ENCODE measurements around the gene WIPF2. TPM values are rescaled to one million over a fixed set of nuclear protein-coding genes. Genes with fewer than 3 reads are reported as not detected.

Gene WIPF2
- total and polyA plus RNA-seq, 2 experiments from 2014 or later, result 9.2 TPM

GRCh38 chr17:40188694-40189093 is 30.4 kb upstream of the WIPF2 start:
- peaks cover 11% of the 10 kb centered on the region for H3K4me1 ChIP-seq (ENCODE audit: insufficient read depth)
- H3K9me2 ChIP-seq (ENCODE audit: insufficient read depth), result no peaks in the 10 kb centered on the region
- Mint-ChIP-seq H3K27ac (no peak overlapping the region), H3K27me3 (ENCODE audit: insufficient read depth, low read depth, poor library complexity) (no peaks in the 10 kb centered on the region), H3K4me1 (peaks cover 21% of the 10 kb centered on the region), H3K36me3 (ENCODE audit: low read depth) (peaks cover 15% of the 10 kb centered on the region), H3K4me3 (no peak overlapping the region), H3K9me3 (no peaks in the 10 kb centered on the region)
- no peaks in the 10 kb centered on the region for H3K36me3 ChIP-seq (ENCODE audit: insufficient read depth)
- ATAC-seq, result no peak
- H3K4me2 ChIP-seq, result no peak overlapping the region
- no peak overlapping the region for H2AFZ ChIP-seq
- peaks cover 5% of the 10 kb centered on the region; the same call in 1 of the 2 replicates for H3K27me3 ChIP-seq (ENCODE audit: insufficient read depth)
- peaks cover 11% of the 10 kb centered on the region; the same call in 1 of the 2 replicates for H3F3A ChIP-seq (replicated peaks; ENCODE audit: low read depth)
- no peak overlapping the region for H3K27ac ChIP-seq (ENCODE audit: low read depth)
- no peak overlapping the region for H3K4me3 ChIP-seq
- no peaks in the 10 kb centered on the region for H3K79me2 ChIP-seq (replicated peaks; ENCODE audit: insufficient read depth)
- TF ChIP-seq EZH2 (IDR thresholded peaks at IDR 0.05; ENCODE audit: low read depth, unreplicated experiment) (no peak), NANOG (IDR thresholded peaks at IDR 0.05; ENCODE audit: borderline replicate concordance) (no peak), REST (IDR thresholded peaks at IDR 0.05; ENCODE audit: unreplicated experiment) (no peak), CREB1 (CRISPR knock-in tag; IDR thresholded peaks at IDR 0.05; ENCODE audit: low read depth) (no peak), ZNF462 (CRISPR knock-in tag; IDR thresholded peaks at IDR 0.05) (no peak), JUNB (IDR thresholded peaks at IDR 0.05; ENCODE audit: unreplicated experiment) (no peak), EZH2phosphoT487 (IDR thresholded peaks at IDR 0.05; ENCODE audit: unreplicated experiment) (no peak), ETS1 (IDR thresholded peaks at IDR 0.05) (no peak), ZNF331 (CRISPR knock-in tag; IDR thresholded peaks at IDR 0.05; ENCODE audit: low read depth) (no peak)
- no peak for DNase-seq (ENCODE audit: low spot score)
- no peaks in the 10 kb centered on the region for H4K20me1 ChIP-seq (replicated peaks; ENCODE audit: insufficient read depth)
